ENCODE measurements around the gene PEAK1.

Gene PEAK1

GRCh38 chr15:77367631-77368030, 52.3 kb downstream of the PEAK1 start:
- no peak for DNase-seq (ENCODE audit: low read depth in 3 of 3)

DNA sequence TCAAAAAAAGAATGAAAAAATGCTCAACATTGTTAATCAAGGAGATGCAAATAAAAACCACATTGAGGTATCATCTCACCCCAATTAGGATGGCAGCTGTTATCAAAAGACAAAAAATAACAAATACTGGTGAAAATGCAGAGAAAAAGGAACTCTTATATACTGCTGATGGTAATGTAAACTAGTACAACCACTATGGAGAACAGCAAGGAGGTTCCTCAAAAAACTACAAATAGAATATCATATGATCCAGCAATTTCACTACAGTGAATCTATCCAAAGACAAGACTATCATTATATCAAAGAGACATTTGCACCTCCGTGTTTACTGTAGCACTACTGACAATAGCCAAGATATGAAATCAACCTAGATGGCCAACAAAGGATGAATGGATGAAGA, 58.4 kb downstream of the PEAK1 start:
- DNase-seq (ENCODE audit: low read depth in 3 of 3): no peak

GRCh38 chr15:77358545-77359240, 61.2 kb downstream of the PEAK1 start:
- no peak for DNase-seq (ENCODE audit: low read depth in 3 of 3)

DNA sequence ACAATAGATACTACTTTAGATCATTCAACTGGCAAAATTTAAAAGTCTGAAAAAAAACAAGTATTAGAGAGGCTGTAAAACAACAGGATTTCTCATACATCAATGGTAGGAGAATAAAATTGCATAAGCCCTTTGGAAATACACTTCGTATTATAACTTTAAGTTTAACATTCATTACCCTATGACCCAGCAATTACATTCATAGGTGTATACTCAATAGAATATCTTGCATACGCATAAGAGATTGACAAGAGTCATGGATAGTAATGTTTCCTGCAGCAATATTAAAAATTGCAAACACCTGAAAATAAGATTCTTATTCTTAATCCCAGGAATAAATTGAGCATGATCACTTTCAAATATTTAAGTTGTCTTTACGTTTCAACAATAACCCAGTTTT, 63.6 kb downstream of the PEAK1 start:
- DNase-seq (ENCODE audit: low read depth in 3 of 3): no peak

- DNase-seq (ENCODE audit: low read depth in 3 of 3): no peak
Measured at GRCh38 chr15:77355321-77355720, 64.6 kb downstream of the PEAK1 start.

GRCh38 chr15:77354063-77354462, 65.8 kb downstream of the PEAK1 start:
- DNase-seq (ENCODE audit: low read depth in 3 of 3): no peak

DNA sequence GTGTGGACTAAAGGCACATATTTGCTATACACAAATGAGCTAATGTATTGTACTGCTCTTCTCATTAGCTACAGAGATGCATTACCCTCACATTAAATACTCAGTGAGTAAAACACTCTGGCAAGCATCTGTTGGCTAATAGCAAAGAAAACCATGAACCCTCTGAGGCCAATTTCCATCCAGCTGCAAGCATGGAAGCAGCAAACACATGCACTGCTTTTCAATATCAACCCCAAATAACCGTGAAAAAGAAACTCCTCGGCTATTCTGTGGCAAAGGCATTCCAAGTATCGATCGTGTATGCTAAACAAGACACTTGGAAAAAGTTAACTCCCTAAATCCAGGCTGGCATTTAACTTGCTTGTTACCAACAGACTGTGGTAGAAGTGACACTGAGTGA, 67.0 kb downstream of the PEAK1 start:
- DNase-seq (ENCODE audit: low read depth in 3 of 3): no peak

- no peak for DNase-seq (ENCODE audit: low read depth in 3 of 3)
Measured at GRCh38 chr15:77350792-77351191, 69.1 kb downstream of the PEAK1 start.

GRCh38 chr15:77349666-77350065, 70.2 kb downstream of the PEAK1 start:
- DNase-seq (ENCODE audit: low read depth in 3 of 3): no peak

- DNase-seq (ENCODE audit: low read depth in 3 of 3): no peak
Measured at GRCh38 chr15:77348511-77348910, 71.4 kb downstream of the PEAK1 start.

- DNase-seq (ENCODE audit: low read depth in 3 of 3): no peak
Measured at GRCh38 chr15:77347197-77347596, 72.7 kb downstream of the PEAK1 start.

GRCh38 chr15:77346245-77347036, 73.5 kb downstream of the PEAK1 start:
- DNase-seq (ENCODE audit: low read depth in 3 of 3): no peak

- no peak for DNase-seq (ENCODE audit: low read depth in 3 of 3)
Measured at GRCh38 chr15:77342807-77343206, 77.1 kb downstream of the PEAK1 start.

- no peak for DNase-seq (ENCODE audit: low read depth in 3 of 3)
Measured at GRCh38 chr15:77340245-77340644, 79.7 kb downstream of the PEAK1 start.

- no peak for DNase-seq (ENCODE audit: low read depth in 3 of 3)
Measured at GRCh38 chr15:77336006-77336405, 83.9 kb downstream of the PEAK1 start.

DNA sequence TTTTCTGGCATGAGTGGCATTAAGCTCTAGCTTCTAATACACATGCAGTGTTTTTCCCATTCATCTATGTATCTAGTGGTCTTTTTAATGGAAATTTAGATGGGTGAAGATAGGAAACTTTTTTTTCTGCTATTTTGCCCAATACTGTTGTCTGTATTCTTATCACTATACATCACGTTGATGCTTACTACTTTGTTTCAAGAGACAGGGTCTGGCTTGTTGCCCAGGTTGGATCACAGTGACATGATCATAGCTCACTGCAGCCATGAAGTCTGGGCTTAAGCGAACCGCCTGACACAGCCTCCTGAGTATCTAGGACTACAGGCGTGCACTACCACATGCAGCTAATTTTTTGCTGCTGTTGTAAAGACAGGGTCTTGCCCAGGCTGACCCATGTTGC, 84.6 kb downstream of the PEAK1 start:
- no peak for DNase-seq (ENCODE audit: low read depth in 3 of 3)

- no peak for DNase-seq (ENCODE audit: low read depth in 3 of 3)
Measured at GRCh38 chr15:77333166-77333565, 86.7 kb downstream of the PEAK1 start.

DNA sequence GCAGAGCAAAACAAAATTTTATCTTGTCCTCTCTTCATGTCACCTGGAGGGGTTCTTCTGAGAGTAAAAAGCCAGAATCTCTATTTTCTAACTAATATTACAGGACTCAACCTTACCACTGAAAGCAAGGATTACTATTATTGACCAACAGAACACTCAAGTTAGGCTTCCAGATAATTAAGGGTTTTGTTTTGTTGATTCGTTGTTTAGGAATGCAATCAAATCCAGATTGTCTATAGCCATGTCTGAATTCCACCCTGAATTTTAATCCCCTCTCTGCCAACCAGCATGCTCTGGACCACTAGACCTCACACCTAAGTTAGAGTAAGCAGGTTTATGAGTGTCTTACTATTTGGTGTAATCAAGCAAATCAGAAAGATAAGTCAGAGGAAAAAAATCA, 90.7 kb downstream of the PEAK1 start:
- no peak for DNase-seq (ENCODE audit: low read depth in 3 of 3)

- DNase-seq (ENCODE audit: low read depth in 3 of 3): no peak
Measured at GRCh38 chr15:77327844-77328529, 91.9 kb downstream of the PEAK1 start.

DNA sequence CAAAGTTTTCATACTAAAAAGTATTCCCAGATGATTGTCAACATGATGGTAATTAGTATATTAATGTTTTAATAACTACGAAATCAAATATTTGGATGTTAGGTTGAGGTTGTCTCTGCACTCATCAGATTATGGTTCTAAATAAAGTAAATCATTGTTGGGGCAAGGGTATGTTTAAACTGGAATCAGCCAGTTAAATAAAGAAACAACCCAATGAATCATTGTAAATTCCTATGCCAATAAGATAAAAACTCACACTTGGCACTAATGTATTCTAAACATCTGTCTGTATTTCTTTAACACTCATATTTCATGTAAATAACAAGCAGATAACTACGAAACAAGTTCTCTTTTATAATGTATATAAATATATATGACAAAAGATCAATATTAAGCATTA, 92.7 kb downstream of the PEAK1 start:
- no peak for DNase-seq (ENCODE audit: low read depth in 3 of 3)

DNA sequence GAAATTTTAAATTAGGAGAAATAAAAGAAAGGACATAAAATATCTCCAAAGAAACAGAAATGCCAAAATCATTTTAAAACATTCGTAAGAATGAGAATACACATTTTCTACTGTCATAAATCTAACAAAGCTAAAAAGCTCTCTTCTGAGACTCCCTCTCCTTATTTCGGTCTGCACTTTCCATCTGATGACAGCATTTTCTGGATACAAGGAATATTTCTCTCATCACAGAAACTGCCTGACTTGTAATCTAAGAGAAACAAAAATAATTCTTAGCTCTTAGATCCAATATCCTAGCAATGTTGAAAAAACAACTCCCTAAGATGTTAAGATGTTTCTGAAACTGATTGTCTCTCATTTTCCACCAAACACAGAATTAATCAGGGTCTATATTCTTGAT, 93.5 kb downstream of the PEAK1 start:
- DNase-seq (ENCODE audit: low read depth in 3 of 3): no peak

- no peak for DNase-seq (ENCODE audit: low read depth in 3 of 3)
Measured at GRCh38 chr15:77312523-77312922, 107.4 kb downstream of the PEAK1 start.
